ENCODE data around the gene TARP.
"Not testable (repeated sequence)": the region's sequence is repeated elsewhere in the genome, so short reads cannot be mapped to it uniquely, and the experiment has no call there.

Gene TARP

GRCh38 chr7:38259157-38259556 is 14.3 kb downstream of the TARP start:
- DNase-seq = not testable (repeated sequence)

GRCh38 chr7:38257350-38257677 is 16.1 kb downstream of the TARP start:
- DNase-seq = no peak

GRCh38 chr7:38249849-38250248 is 23.6 kb downstream of the TARP start:
- not testable (repeated sequence) for DNase-seq

GRCh38 chr7:38248069-38248567 is 25.3 kb downstream of the TARP start:
- no peak for DNase-seq

- no peak for DNase-seq
Measured at GRCh38 chr7:38245409-38245977, 27.9 kb downstream of the TARP start.

GRCh38 chr7:38244516-38244915 is 28.9 kb downstream of the TARP start:
- DNase-seq = no peak

GRCh38 chr7:38243345-38243744 is 30.1 kb downstream of the TARP start:
- not testable (repeated sequence) for DNase-seq

- no peak for DNase-seq
Measured at GRCh38 chr7:38242814-38243213, 30.6 kb downstream of the TARP start.

GRCh38 chr7:38241071-38241470 is 32.4 kb downstream of the TARP start:
- DNase-seq = no peak

- DNase-seq = not testable (repeated sequence)
Measured at GRCh38 chr7:38239129-38239528, 34.3 kb downstream of the TARP start.

- no peak for DNase-seq
Measured at GRCh38 chr7:38235606-38236005, 37.8 kb downstream of the TARP start.

- not testable (repeated sequence) for DNase-seq
Measured at GRCh38 chr7:38234759-38235158, 38.7 kb downstream of the TARP start.

- DNase-seq = no peak
Measured at GRCh38 chr7:38232502-38233366, 40.7 kb downstream of the TARP start.

GRCh38 chr7:38229884-38230642 is 43.4 kb downstream of the TARP start:
- DNase-seq = no peak

GRCh38 chr7:38229386-38229785 is 44.0 kb downstream of the TARP start:
- DNase-seq = no peak

- DNase-seq = no peak
Measured at GRCh38 chr7:38224392-38224791, 49.0 kb downstream of the TARP start.

- DNase-seq = no peak
Measured at GRCh38 chr7:38223306-38223705, 50.1 kb downstream of the TARP start.

GRCh38 chr7:38222481-38223096 is 50.8 kb downstream of the TARP start:
- DNase-seq = peak in 1 of 2 experiments; percentile 12

- DNase-seq = no peak
Measured at GRCh38 chr7:38220452-38220851, 53.0 kb downstream of the TARP start.

- no peak for DNase-seq
Measured at GRCh38 chr7:38217672-38218071, 55.8 kb downstream of the TARP start.

- peak; percentile 27 to 28 for DNase-seq
Measured at GRCh38 chr7:38215735-38216670, 57.4 kb downstream of the TARP start.

GRCh38 chr7:38215115-38215514 is 58.3 kb downstream of the TARP start:
- DNase-seq = no peak
